Activated CD4-positive, alpha-beta T cell treated with anti-CD3 and anti-CD28 coated beads, Interleukin-2, amount 50 U/mL, for 16 hours (primary cell): ENCODE data around the gene RALGPS1.

Experiments
- DNase-seq: peaks from one replicate; pipeline ENCODE4 v3.0.0-alpha.2; 2020

RALGPS1 gene

GRCh38 chr9:127081250-127082185 lies 166.9 kb downstream of the RALGPS1 start:
- no peak for DNase-seq

- no peak for DNase-seq
Measured at GRCh38 chr9:127083138-127083980, 168.8 kb downstream of the RALGPS1 start.

GRCh38 chr9:127084076-127085039 lies 169.8 kb downstream of the RALGPS1 start:
- no peak for DNase-seq

- no peak for DNase-seq
Measured at GRCh38 chr9:127085186-127085585, 170.6 kb downstream of the RALGPS1 start.

- DNase-seq, result no peak
Measured at GRCh38 chr9:127086771-127087170, 172.2 kb downstream of the RALGPS1 start.

GRCh38 chr9:127087411-127087810 lies 172.8 kb downstream of the RALGPS1 start:
- DNase-seq, result no peak

GRCh38 chr9:127087836-127088235 lies 173.3 kb downstream of the RALGPS1 start:
- no peak for DNase-seq

GRCh38 chr9:127088724-127089615 lies 174.4 kb downstream of the RALGPS1 start:
- no peak for DNase-seq

GRCh38 chr9:127089631-127090081 lies 175.1 kb downstream of the RALGPS1 start:
- no peak for DNase-seq

GRCh38 chr9:127090341-127090985 lies 175.9 kb downstream of the RALGPS1 start:
- DNase-seq, result no peak

GRCh38 chr9:127091526-127091925 lies 176.9 kb downstream of the RALGPS1 start:
- no peak for DNase-seq

GRCh38 chr9:127092041-127092608 lies 177.5 kb downstream of the RALGPS1 start:
- DNase-seq, result no peak

- no peak for DNase-seq
Measured at GRCh38 chr9:127093319-127094020, 178.9 kb downstream of the RALGPS1 start.

GRCh38 chr9:127095411-127095810 lies 180.8 kb downstream of the RALGPS1 start:
- no peak for DNase-seq

- DNase-seq, result no peak
Measured at GRCh38 chr9:127096208-127096607, 181.6 kb downstream of the RALGPS1 start.

- DNase-seq, result no peak
Measured at GRCh38 chr9:127097683-127098082, 183.1 kb downstream of the RALGPS1 start.

GRCh38 chr9:127098916-127099553 lies 184.5 kb downstream of the RALGPS1 start:
- DNase-seq, result no peak

- DNase-seq, result no peak
Measured at GRCh38 chr9:127099664-127100063, 185.1 kb downstream of the RALGPS1 start.

- DNase-seq, result no peak
Measured at GRCh38 chr9:127102176-127102575, 187.6 kb downstream of the RALGPS1 start.
